HepG2 (cell line): ENCODE data around the gene TGM2. TPM values are rescaled to one million over a fixed set of nuclear protein-coding genes. Genes with fewer than 3 reads are reported as not detected.

Experiments
- FOXM1 ChIP-seq: sonication (generic); formaldehyde crosslinking; IDR thresholded peaks from 2 replicates; pipeline ENCODE4 v1.5.0; 2020; ENCODE audit warnings: missing genetic modification reagents
- GLMP ChIP-seq: sonication (generic); formaldehyde crosslinking; IDR thresholded peaks from 2 replicates; pipeline ENCODE4 v1.9.0; 2021; ENCODE audit warnings: missing genetic modification reagents, mild to moderate bottlenecking, borderline replicate concordance
- KLF11 ChIP-seq: IDR thresholded peaks from 2 replicates; pipeline ENCODE4 v1.6.1; 2016; ENCODE audit warnings: missing compliant biosample characterization
- MYNN ChIP-seq: sonication (generic); formaldehyde crosslinking; IDR thresholded peaks from 2 replicates; pipeline ENCODE4 v1.4.0; 2020; ENCODE audit warnings: mild to moderate bottlenecking, low read depth, missing genetic modification reagents
- NKX3-1 ChIP-seq: sonication (generic); formaldehyde crosslinking; IDR thresholded peaks from 2 replicates; pipeline ENCODE4 v1.5.0; 2020; ENCODE audit warnings: missing genetic modification reagents
- REL ChIP-seq: sonication (generic); formaldehyde crosslinking; conservative IDR thresholded peaks from 2 replicates; pipeline ENCODE4 v1.8.0; 2022; ENCODE audit warnings: mild to moderate bottlenecking, missing genetic modification reagents, moderate library complexity
- RERE ChIP-seq: IDR thresholded peaks from 2 replicates; pipeline ENCODE4 v1.6.1; 2016; ENCODE audit warnings: low read depth, missing genetic modification reagents, missing compliant biosample characterization
- RFX3 ChIP-seq: IDR thresholded peaks from 2 replicates; pipeline ENCODE4 v1.6.1; 2016; ENCODE audit warnings: missing biosample characterization, missing genetic modification reagents
- TAF1 ChIP-seq: sonication (generic); formaldehyde crosslinking; IDR thresholded peaks from 2 replicates; pipeline ENCODE4 v1.4.0; 2020; ENCODE audit warnings: missing genetic modification reagents
- WIZ ChIP-seq: sonication (generic); formaldehyde crosslinking; IDR thresholded peaks from 2 replicates; pipeline ENCODE4 v1.5.1; 2020; ENCODE audit warnings: mild to moderate bottlenecking, missing genetic modification reagents
- ZFP91 ChIP-seq: sonication (generic); formaldehyde crosslinking; IDR thresholded peaks from 2 replicates; pipeline ENCODE4 v1.9.0; 2022; ENCODE audit warnings: missing genetic modification reagents, mild to moderate bottlenecking, borderline replicate concordance
- ZNF136 ChIP-seq: sonication (generic); formaldehyde crosslinking; IDR thresholded peaks from 2 replicates; pipeline ENCODE4 v1.8.1; 2022; ENCODE audit warnings: low read depth, mild to moderate bottlenecking, moderate library complexity, missing genetic modification reagents
- ZNF225 ChIP-seq: sonication (generic); formaldehyde crosslinking; IDR thresholded peaks from 2 replicates; pipeline ENCODE4 v1.4.0; 2020; ENCODE audit warnings: mild to moderate bottlenecking, missing genetic modification reagents
- ZNF296 ChIP-seq: sonication (generic); formaldehyde crosslinking; conservative IDR thresholded peaks from 2 replicates; pipeline ENCODE4 v1.5.0; 2020; ENCODE audit warnings: mild to moderate bottlenecking, missing genetic modification reagents
- ZNF335 ChIP-seq: sonication (generic); formaldehyde crosslinking; IDR thresholded peaks from 2 replicates; pipeline ENCODE4 v1.4.0; 2020; ENCODE audit warnings: missing genetic modification reagents
- ZNF337 ChIP-seq: sonication (generic); formaldehyde crosslinking; IDR thresholded peaks from 2 replicates; pipeline ENCODE4 v1.5.1; 2020; ENCODE audit warnings: missing genetic modification reagents, low read depth, mild to moderate bottlenecking, borderline replicate concordance
- ZNF430 ChIP-seq: sonication (generic); formaldehyde crosslinking; IDR thresholded peaks from 2 replicates; pipeline ENCODE4 v1.9.0; 2021; ENCODE audit warnings: mild to moderate bottlenecking, missing genetic modification reagents
- ZNF672 ChIP-seq: sonication (generic); formaldehyde crosslinking; IDR thresholded peaks from 2 replicates; pipeline ENCODE4 v1.8.1; 2022; ENCODE audit warnings: missing genetic modification reagents
- ZSCAN5A ChIP-seq: sonication (generic); formaldehyde crosslinking; IDR thresholded peaks from 2 replicates; pipeline ENCODE4 v1.8.0; 2022; ENCODE audit warnings: mild to moderate bottlenecking, missing genetic modification reagents, borderline replicate concordance
- polyA plus RNA-seq, 8 experiments: library from polyadenylated mRNA; depleted of rRNA in 3 of 8; stranded (reverse) in 7 of 8; unstranded in 1 of 8; fragments of >200 nt; fragmentation: Illumina TruSeq in 4 of 8; extraction: Trizol in 4 of 8; gene quantifications; 2 replicates each; pipeline versions ENCODE4 v1.2.1 to v1.2.3, GENCODE V29; 2011 to 2016; ENCODE audit warnings: low read depth in 4 of 8, missing spikeins in 1 of 8, mixed read lengths in 1 of 8; ENCODE audit not compliant: insufficient read depth in 1 of 8
- total RNA-seq, 5 experiments: library from RNA; depleted of rRNA; stranded (reverse); fragments of >200 nt; fragmentation: Illumina TruSeq; extraction: Trizol; gene quantifications; 2 replicates each; pipeline ENCODE4 v1.2.3, GENCODE V29; 2016; ENCODE audit warnings: low read depth in 1 of 5

The TGM2 gene
- total and polyA plus RNA-seq, 2 of the 13 experiments (the other 11 are each of a cell fraction or from before 2014, with no cell fraction given) = 4.2 to 46.4 TPM

- TF ChIP-seq REL (CRISPR knock-in tag) (no peak; the same call in 1 of the 2 replicates), GLMP (CRISPR knock-in tag) (no peak), TAF1 (no peak; the same call in none of the 2 replicates), ZNF225 (no peak; the same call in 1 of the 2 replicates), ZNF430 (no peak), RFX3 (CRISPR knock-in tag) (no peak; the same call in 1 of the 2 replicates), ZNF672 (CRISPR knock-in tag) (no peak), KLF11 (CRISPR knock-in tag) (peak; percentile 1; the same call in 1 of the 2 replicates), NKX3-1 (CRISPR knock-in tag) (0 out of 2 replicates have a peak, but pooled peaks have one; percentile 27), ZNF136 (CRISPR knock-in tag) (0 out of 2 replicates have a peak, but pooled peaks have one; percentile 2), ZNF337 (no peak), ZNF296 (CRISPR knock-in tag) (no peak), ZFP91 (CRISPR knock-in tag) (peak; percentile 75), FOXM1 (no peak), RERE (no peak), MYNN (peak; percentile 41), WIZ (CRISPR knock-in tag) (no peak), ZSCAN5A (no peak; the same call in 1 of the 2 replicates), ZNF335 (0 out of 2 replicates have a peak, but pooled peaks have one; percentile 1)
Measured at GRCh38 chr20:38143646-38144554, 21.2 kb downstream of the TGM2 start (continued).
